ENCODE measurements around the gene CDT1.

The CDT1 gene

GRCh38 chr16:88774544-88775393, 28.8 kb upstream of the CDT1 start:
- TF ChIP-seq SPI1 (IDR thresholded peaks at IDR 0.05; ENCODE audit: low read depth, low read length) (no peak), PAX5 (IDR thresholded peaks at IDR 0.05; ENCODE audit: insufficient read depth, low read length, severe bottlenecking) (no peak), POLR2A (IDR thresholded peaks at IDR 0.05; ENCODE audit: low read depth, low read length) (no peak), POLR2AphosphoS5 (IDR thresholded peaks at IDR 0.05; ENCODE audit: low read depth, low read length) (no peak), POU2F2 (IDR thresholded peaks at IDR 0.05; ENCODE audit: low read depth, low read length) (no peak), TAF1 (IDR thresholded peaks at IDR 0.05; ENCODE audit: low read depth, low read length) (no peak)
- DNase-seq (ENCODE audit: insufficient read length, low spot score) (no peak), FAIRE-seq (no peak)

- TF ChIP-seq POU2F2 (IDR thresholded peaks at IDR 0.05; ENCODE audit: low read depth, low read length): no peak
- TF ChIP-seq POLR2A (IDR thresholded peaks at IDR 0.05; ENCODE audit: low read depth, low read length): no peak
- no peak for TF ChIP-seq SPI1 (IDR thresholded peaks at IDR 0.05; ENCODE audit: low read depth, low read length)
- no peak for TF ChIP-seq POLR2AphosphoS5 (IDR thresholded peaks at IDR 0.05; ENCODE audit: low read depth, low read length)
- no peak for TF ChIP-seq PAX5 (IDR thresholded peaks at IDR 0.05; ENCODE audit: insufficient read depth, low read length, severe bottlenecking)
- TF ChIP-seq TAF1 (IDR thresholded peaks at IDR 0.05; ENCODE audit: low read depth, low read length): no peak
- DNase-seq (ENCODE audit: insufficient read length, low spot score) (no peak), FAIRE-seq (no peak)
Observed at GRCh38 chr16:88775825-88776224, 27.8 kb upstream of the CDT1 start.

- no peak for TF ChIP-seq POLR2AphosphoS5 (IDR thresholded peaks at IDR 0.05; ENCODE audit: low read depth, low read length)
- TF ChIP-seq PAX5 (IDR thresholded peaks at IDR 0.05; ENCODE audit: insufficient read depth, low read length, severe bottlenecking): no peak
- TF ChIP-seq TAF1 (IDR thresholded peaks at IDR 0.05; ENCODE audit: low read depth, low read length): no peak
- TF ChIP-seq POLR2A (IDR thresholded peaks at IDR 0.05; ENCODE audit: low read depth, low read length): no peak
- no peak for TF ChIP-seq SPI1 (IDR thresholded peaks at IDR 0.05; ENCODE audit: low read depth, low read length)
- no peak for TF ChIP-seq POU2F2 (IDR thresholded peaks at IDR 0.05; ENCODE audit: low read depth, low read length)
Observed at GRCh38 chr16:88777471-88778270, 25.9 kb upstream of the CDT1 start.

GRCh38 chr16:88778271-88778525, 25.4 kb upstream of the CDT1 start:
- TF ChIP-seq POLR2A (IDR thresholded peaks at IDR 0.05; ENCODE audit: low read depth, low read length): no peak
- no peak for TF ChIP-seq SPI1 (IDR thresholded peaks at IDR 0.05; ENCODE audit: low read depth, low read length)
- no peak for TF ChIP-seq TAF1 (IDR thresholded peaks at IDR 0.05; ENCODE audit: low read depth, low read length)
- no peak for TF ChIP-seq POU2F2 (IDR thresholded peaks at IDR 0.05; ENCODE audit: low read depth, low read length)
- TF ChIP-seq POLR2AphosphoS5 (IDR thresholded peaks at IDR 0.05; ENCODE audit: low read depth, low read length): no peak
- TF ChIP-seq PAX5 (IDR thresholded peaks at IDR 0.05; ENCODE audit: insufficient read depth, low read length, severe bottlenecking): no peak
- DNase-seq (ENCODE audit: insufficient read length, low spot score) (no peak), FAIRE-seq (no peak)

More at GRCh38 chr16:88777471-88778270, 25.9 kb upstream of the CDT1 start:
- FAIRE-seq (no peak), DNase-seq (ENCODE audit: insufficient read length, low spot score) (no peak)

GRCh38 chr16:88778541-88779065, 25.0 kb upstream of the CDT1 start:
- no peak for FAIRE-seq
- DNase-seq (ENCODE audit: insufficient read length, low spot score): no peak
- no peak for TF ChIP-seq POLR2A (IDR thresholded peaks at IDR 0.05; ENCODE audit: low read depth, low read length)
- TF ChIP-seq PAX5 (IDR thresholded peaks at IDR 0.05; ENCODE audit: insufficient read depth, low read length, severe bottlenecking): no peak
- TF ChIP-seq SPI1 (IDR thresholded peaks at IDR 0.05; ENCODE audit: low read depth, low read length): no peak
- TF ChIP-seq POLR2AphosphoS5 (IDR thresholded peaks at IDR 0.05; ENCODE audit: low read depth, low read length): no peak
- no peak for TF ChIP-seq TAF1 (IDR thresholded peaks at IDR 0.05; ENCODE audit: low read depth, low read length)
- TF ChIP-seq POU2F2 (IDR thresholded peaks at IDR 0.05; ENCODE audit: low read depth, low read length): no peak

DNA sequence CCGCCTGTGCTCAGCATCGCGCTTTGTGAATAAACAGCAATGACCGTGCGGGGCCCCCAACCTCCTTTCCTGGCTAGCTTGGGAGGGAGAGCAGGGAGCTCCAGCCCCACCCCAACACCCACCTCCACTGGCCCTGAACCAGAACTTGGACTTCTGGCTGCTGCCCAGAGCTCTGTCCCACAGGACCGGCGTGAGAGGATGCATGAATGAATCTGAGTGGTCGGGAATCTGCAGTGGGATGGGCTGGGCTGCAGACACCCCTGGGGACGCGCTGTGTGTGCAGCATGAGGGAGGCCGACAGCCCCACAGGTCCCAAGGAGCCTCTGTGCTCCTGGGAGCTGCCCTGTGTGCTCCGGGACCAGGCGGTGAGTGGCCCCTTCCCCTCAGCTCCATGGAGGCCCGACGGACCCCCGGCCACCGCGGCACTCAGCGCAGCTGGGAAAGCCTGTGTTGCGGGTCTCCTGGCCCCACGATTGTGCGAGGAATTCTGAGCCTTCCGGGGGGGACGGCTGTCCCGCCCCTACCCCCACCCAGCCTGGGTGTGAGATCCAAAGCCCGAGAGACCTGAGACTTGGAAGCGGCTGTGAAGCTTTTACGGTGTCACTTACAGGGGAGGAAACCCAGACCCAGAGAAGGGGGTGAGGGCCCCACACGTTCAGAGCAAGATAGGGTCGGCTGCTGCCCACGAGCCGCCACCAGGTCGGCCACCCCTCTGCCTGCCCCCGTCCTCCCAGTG, 24.0 kb upstream of the CDT1 start:
- DNase-seq (ENCODE audit: insufficient read length, low spot score) (no peak), FAIRE-seq (no peak)
- TF ChIP-seq POU2F2 (IDR thresholded peaks at IDR 0.05; ENCODE audit: low read depth, low read length): no peak
- TF ChIP-seq POLR2A (IDR thresholded peaks at IDR 0.05; ENCODE audit: low read depth, low read length): no peak
- TF ChIP-seq PAX5 (IDR thresholded peaks at IDR 0.05; ENCODE audit: insufficient read depth, low read length, severe bottlenecking): no peak
- no peak for TF ChIP-seq TAF1 (IDR thresholded peaks at IDR 0.05; ENCODE audit: low read depth, low read length)
- no peak for TF ChIP-seq POLR2AphosphoS5 (IDR thresholded peaks at IDR 0.05; ENCODE audit: low read depth, low read length)
- TF ChIP-seq SPI1 (IDR thresholded peaks at IDR 0.05; ENCODE audit: low read depth, low read length): no peak

DNA sequence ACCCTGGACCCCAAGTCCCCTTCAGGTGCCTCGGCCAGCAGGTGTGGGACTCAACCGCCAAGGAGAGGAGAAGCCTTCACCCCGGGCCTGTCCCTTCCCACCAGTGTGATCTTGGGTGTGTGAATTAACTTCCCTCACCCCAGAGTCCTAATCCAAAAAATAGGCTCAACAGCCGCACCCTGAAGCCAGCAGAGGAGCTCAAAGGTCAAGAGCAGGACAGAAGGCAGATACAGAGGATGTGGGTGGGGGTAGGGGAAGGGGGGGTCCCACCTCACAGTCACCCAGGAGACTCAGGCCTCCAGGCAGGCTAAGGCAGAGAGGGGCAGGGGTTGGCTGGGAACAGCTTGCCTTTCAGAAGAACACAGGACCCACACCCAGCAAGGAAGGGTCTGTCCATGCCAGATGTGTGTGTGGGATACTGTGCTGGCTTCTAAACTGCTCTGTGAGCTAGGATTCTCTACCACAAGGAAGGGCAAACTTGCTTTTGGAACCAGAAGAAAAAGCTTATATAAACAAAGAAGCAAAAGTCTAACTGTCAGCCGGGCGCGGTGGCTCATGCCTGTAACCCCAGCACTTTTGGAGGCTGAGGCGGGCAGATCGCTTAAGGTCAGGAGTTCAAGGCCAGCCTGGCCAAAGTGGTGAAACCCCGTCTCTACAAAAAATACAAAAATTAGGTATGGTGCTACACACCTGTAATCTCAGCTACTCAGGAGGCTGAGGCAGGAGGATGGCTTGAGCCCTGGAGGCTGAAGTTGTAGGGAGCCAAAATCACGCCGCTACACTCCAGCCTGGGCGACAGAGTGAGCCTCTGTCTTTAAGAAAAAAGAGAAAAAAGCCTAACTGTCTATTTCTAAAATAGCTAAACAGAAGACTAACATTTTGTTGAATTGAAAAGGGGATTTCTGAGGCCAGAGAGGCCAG, 23.2 kb upstream of the CDT1 start:
- TF ChIP-seq POLR2AphosphoS5 (IDR thresholded peaks at IDR 0.05; ENCODE audit: low read depth, low read length): no peak
- no peak for TF ChIP-seq POU2F2 (IDR thresholded peaks at IDR 0.05; ENCODE audit: low read depth, low read length)
- no peak for TF ChIP-seq PAX5 (IDR thresholded peaks at IDR 0.05; ENCODE audit: insufficient read depth, low read length, severe bottlenecking)
- TF ChIP-seq TAF1 (IDR thresholded peaks at IDR 0.05; ENCODE audit: low read depth, low read length): no peak
- no peak for TF ChIP-seq SPI1 (IDR thresholded peaks at IDR 0.05; ENCODE audit: low read depth, low read length)
- TF ChIP-seq POLR2A (IDR thresholded peaks at IDR 0.05; ENCODE audit: low read depth, low read length): no peak
- DNase-seq (ENCODE audit: insufficient read length, low spot score) (no peak), FAIRE-seq (no peak)

Measured in GM12891 (cell line).